Mesothelial cell of epicardium (in vitro differentiated cells): ENCODE results near the gene ZAR1L. TPM values are rescaled to one million over a fixed set of nuclear protein-coding genes. Genes with fewer than 3 reads are reported as not detected.

ENCODE experiments used
- DNase-seq, 2 experiments: peaks; one replicate each; pipeline ENCODE4 v3.0.0; 2021; ENCODE audit warnings: low spot score in 2 of 2; ENCODE audit not compliant: unreplicated experiment in 2 of 2
- H3K27ac Mint-ChIP-seq: 2 replicates; pipeline ENCODE4 v1.8.0; 2021; ENCODE audit warnings: mixed read lengths
- H3K27me3 Mint-ChIP-seq: 2 replicates; pipeline ENCODE4 v1.8.0; 2021; ENCODE audit warnings: low read depth, mixed read lengths
- H3K36me3 Mint-ChIP-seq: 2 replicates; pipeline ENCODE4 v1.8.0; 2021; ENCODE audit warnings: mixed read lengths
- H3K4me1 Mint-ChIP-seq: 2 replicates; pipeline ENCODE4 v1.8.0; 2021; ENCODE audit warnings: mixed read lengths
- H3K4me3 Mint-ChIP-seq: 2 replicates; pipeline ENCODE4 v1.8.0; 2021; ENCODE audit warnings: mild to moderate bottlenecking, moderate library complexity, mixed read lengths
- H3K9me3 Mint-ChIP-seq: 2 replicates; pipeline ENCODE4 v1.8.0; 2021; ENCODE audit warnings: mixed read lengths
- CTCF ChIP-seq: fragments of 200-600 bp; sonication (generic); IDR thresholded peaks from one replicate; pipeline ENCODE4 v1.5.0; 2021; ENCODE audit warnings: antibody characterized with exemption; ENCODE audit not compliant: unreplicated experiment
- total RNA-seq: library from RNA; stranded (reverse); gene quantifications from 3 replicates; pipeline ENCODE4 v1.2.1, GENCODE V29; 2021

Gene ZAR1L
- total RNA-seq, 1 donor from 2014 or later: not detected

DNA sequence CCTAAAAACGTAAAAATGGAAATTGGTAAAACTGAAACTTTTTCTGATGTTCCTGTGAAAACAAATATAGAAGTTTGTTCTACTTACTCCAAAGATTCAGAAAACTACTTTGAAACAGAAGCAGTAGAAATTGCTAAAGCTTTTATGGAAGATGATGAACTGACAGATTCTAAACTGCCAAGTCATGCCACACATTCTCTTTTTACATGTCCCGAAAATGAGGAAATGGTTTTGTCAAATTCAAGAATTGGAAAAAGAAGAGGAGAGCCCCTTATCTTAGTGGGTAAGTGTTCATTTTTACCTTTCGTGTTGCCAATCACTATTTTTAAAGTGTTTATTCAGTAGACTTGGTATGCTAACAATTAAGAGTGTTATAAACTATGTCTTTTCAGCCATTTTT is 25.8 kb upstream of the ZAR1L start:
- Mint-ChIP-seq H3K9me3 (peaks cover 27% of the 10 kb centered on the region), H3K4me1 (peaks cover 3% of the 10 kb centered on the region), H3K27ac (no peak overlapping the region), H3K4me3 (no peak overlapping the region), H3K36me3 (peaks cover 30% of the 10 kb centered on the region), H3K27me3 (no peaks in the 10 kb centered on the region)
- TF ChIP-seq CTCF: no peak
- DNase-seq: no peak

- Mint-ChIP-seq H3K4me1 (peaks cover 3% of the 10 kb centered on the region), H3K27me3 (no peaks in the 10 kb centered on the region), H3K9me3 (peaks cover 13% of the 10 kb centered on the region), H3K36me3 (peaks cover 44% of the 10 kb centered on the region), H3K4me3 (no peak overlapping the region), H3K27ac (no peak overlapping the region)
- no peak for DNase-seq
- no peak for TF ChIP-seq CTCF
These were observed 19.5 kb upstream of the ZAR1L start for GRCh38 chr13:32334671-32335070.

DNA sequence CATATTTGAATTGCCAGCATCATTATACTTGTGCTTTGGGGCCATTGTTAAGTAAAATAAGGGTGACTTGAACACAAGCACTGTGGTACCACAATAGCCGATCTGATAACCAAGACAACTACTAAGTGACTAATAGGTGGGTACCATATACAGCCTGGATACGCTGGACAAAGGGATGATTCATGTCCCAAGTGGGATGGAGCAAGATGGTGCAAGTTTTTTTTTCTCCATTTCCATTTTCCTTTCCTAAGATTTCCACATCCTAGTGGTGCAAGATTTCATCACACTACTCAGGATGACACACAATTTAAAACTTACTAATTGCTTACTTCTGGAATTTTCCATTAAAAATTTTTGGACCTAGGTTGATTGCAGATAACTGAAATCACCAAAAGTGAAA is 15.3 kb upstream of the ZAR1L start:
- no peak for TF ChIP-seq CTCF
- Mint-ChIP-seq H3K36me3 (peaks cover 28% of the 10 kb centered on the region), H3K4me1 (no peaks in the 10 kb centered on the region), H3K9me3 (no peaks in the 10 kb centered on the region), H3K4me3 (no peak overlapping the region), H3K27ac (no peak overlapping the region), H3K27me3 (no peaks in the 10 kb centered on the region)
- DNase-seq: no peak

GRCh38 chr13:32323912-32324311 is 8.7 kb upstream of the ZAR1L start:
- no peaks in the 10 kb centered on the region for H3K27me3 Mint-ChIP-seq
- no peak overlapping the region for H3K4me3 Mint-ChIP-seq
- H3K27ac Mint-ChIP-seq: no peak overlapping the region
- H3K9me3 Mint-ChIP-seq: peaks cover 4% of the 10 kb centered on the region
- H3K4me1 Mint-ChIP-seq: no peaks in the 10 kb centered on the region
- no peak for TF ChIP-seq CTCF
- peaks cover 13% of the 10 kb centered on the region for H3K36me3 Mint-ChIP-seq
- DNase-seq: no peak

- Mint-ChIP-seq H3K27me3 (no peaks in the 10 kb centered on the region), H3K36me3 (peaks cover 9% of the 10 kb centered on the region), H3K9me3 (peaks cover 4% of the 10 kb centered on the region), H3K27ac (no peak overlapping the region), H3K4me1 (no peaks in the 10 kb centered on the region), H3K4me3 (no peak overlapping the region)
- DNase-seq: no peak
- TF ChIP-seq CTCF: no peak
These were observed 5.4 kb upstream of the ZAR1L start for GRCh38 chr13:32320528-32320927.
